ENCODE data around the gene PCGF6.

DNA sequence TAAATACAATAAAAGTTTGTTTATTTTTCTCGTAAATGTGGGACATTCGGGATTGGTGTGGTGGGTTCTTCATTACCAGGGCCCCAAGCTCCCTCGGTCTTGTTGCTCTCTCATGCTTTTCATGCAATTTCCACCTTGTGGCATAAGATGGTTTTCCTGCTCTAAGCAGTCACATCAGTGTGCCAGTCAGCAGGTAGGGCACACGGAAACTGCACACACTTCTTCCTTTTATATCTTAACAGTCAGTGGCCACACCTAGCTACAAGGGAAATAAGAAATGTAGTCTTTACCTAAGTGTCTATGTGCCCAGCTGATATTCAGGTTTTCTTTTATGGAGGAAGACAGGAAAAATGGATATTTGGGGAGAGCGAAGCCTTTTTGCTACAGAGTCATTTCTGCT, 23.3 kb upstream of the PCGF6 start:
- TF ChIP-seq POLR2A (IDR thresholded peaks at IDR 0.05; ENCODE audit: low read depth, low read length) (no peak), POLR2AphosphoS5 (IDR thresholded peaks at IDR 0.05; ENCODE audit: low read depth, low read length) (no peak)

All from GM12892 (cell line).